ENCODE data around the gene CCDC93. TPM values are rescaled to one million over a fixed set of nuclear protein-coding genes. Genes with fewer than 3 reads are reported as not detected.

The CCDC93 gene
- total RNA-seq, 5 donors from 2014 or later (not counting 1 experiment from before 2014, with no cell fraction given) = 47.8 to 55.3 (median 50.5) TPM

DNA sequence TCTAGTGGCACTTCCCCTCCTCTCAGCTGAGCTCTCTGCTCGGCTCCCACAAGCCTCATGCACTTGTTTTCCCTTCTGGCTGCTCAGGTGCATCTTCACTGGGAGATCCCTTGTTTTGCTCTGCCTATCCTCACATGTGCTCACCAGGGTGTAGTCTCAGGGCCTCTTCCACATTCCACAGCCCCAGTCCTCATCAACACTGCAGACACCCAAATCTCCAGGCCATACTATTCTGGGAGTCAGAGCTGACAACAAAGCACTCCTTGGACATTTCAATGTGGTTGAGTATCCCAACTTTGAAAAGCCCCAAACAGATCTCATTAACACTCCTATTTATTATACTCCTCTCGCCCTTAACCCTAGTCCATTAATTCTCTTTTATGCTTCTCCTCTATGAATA, 71.3 kb downstream of the CCDC93 start:
- Mint-ChIP-seq H3K27me3 (no peaks in the 10 kb centered on the region), H3K27ac (no peak overlapping the region), H3K4me1 (no peaks in the 10 kb centered on the region), H3K4me3 (no peak overlapping the region), H3K36me3 (peaks cover 85% of the 10 kb centered on the region), H3K9me3 (no peaks in the 10 kb centered on the region)
- H3K36me3 ChIP-seq (ENCODE audit: control insufficient read depth in 2 of 2, extremely low read depth in 1 of 2, insufficient read depth in 1 of 2, low read length in 1 of 2) = peaks cover 26 to 97% of the 10 kb centered on the region in 2 donors
- no peaks in the 10 kb centered on the region for H3K4me1 ChIP-seq (ENCODE audit: control insufficient read depth in 1 of 2, extremely low read depth in 1 of 2, insufficient read depth in 2 of 2, low read length in 2 of 2)
- ATAC-seq (replicated peaks in 1 of 4) (no peak), DNase-seq (no peak)
- H3K27me3 ChIP-seq (replicated peaks in 1 of 2; ENCODE audit: control insufficient read depth in 2 of 2, extremely low read depth in 1 of 2, insufficient read depth in 2 of 2, low read length in 1 of 2) = no peaks in the 10 kb centered on the region
- ChIA-PET POLR2A (interaction anchor here in 1 of 2 donors (0.5 kb wide), 1 partner anchor 96 kb away, joined by 3 read pairs; no protein-coding TSS in a partner anchor), CTCF (no interaction called here)
- WGBS (ENCODE audit: insufficient coverage) = 100% methylated on average over 2 of the region's 2 CpGs
- H3K27ac ChIP-seq (ENCODE audit: low read length) = no peak overlapping the region
- no peaks in the 10 kb centered on the region for H3K9me3 ChIP-seq
- no peak overlapping the region for H3K4me3 ChIP-seq (ENCODE audit: control insufficient read depth in 1 of 2, extremely low read depth in 1 of 2, low read length in 1 of 2)

DNA sequence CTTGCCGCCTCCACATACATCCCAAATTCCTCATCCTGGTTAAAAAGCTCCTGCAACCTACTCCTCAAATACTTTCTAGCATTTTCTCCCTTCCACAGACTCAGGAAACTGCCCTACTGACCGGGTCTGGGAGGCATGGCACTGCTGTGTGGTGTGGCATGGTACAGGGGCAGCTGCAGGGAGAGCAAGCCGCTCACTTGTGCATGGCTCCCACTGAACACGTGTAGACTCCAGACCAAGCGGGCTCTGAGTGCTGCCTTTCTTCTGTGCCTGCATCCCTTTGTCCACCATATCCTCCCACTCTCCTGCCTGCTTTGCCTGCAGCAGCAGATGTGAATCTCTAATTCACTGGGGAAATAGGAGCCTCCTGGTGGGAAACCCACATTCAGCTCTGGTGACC, 72.2 kb downstream of the CCDC93 start:
- Histone ChIP-seq H3K9me3 (no peaks in the 10 kb centered on the region), H3K4me1 (ENCODE audit: control insufficient read depth in 1 of 2, extremely low read depth in 1 of 2, insufficient read depth in 2 of 2, low read length in 2 of 2) (no peaks in the 10 kb centered on the region), H3K4me3 (ENCODE audit: control insufficient read depth in 1 of 2, extremely low read depth in 1 of 2, low read length in 1 of 2) (no peak overlapping the region), H3K27me3 (replicated peaks in 1 of 2; ENCODE audit: control insufficient read depth in 2 of 2, extremely low read depth in 1 of 2, insufficient read depth in 2 of 2, low read length in 1 of 2) (no peaks in the 10 kb centered on the region), H3K27ac (ENCODE audit: low read length) (no peak overlapping the region), H3K36me3 (ENCODE audit: control insufficient read depth in 2 of 2, extremely low read depth in 1 of 2, insufficient read depth in 1 of 2, low read length in 1 of 2) (peaks cover 25 to 98% of the 10 kb centered on the region in 2 donors)
- Mint-ChIP-seq H3K27me3 (no peaks in the 10 kb centered on the region), H3K4me1 (no peaks in the 10 kb centered on the region), H3K4me3 (no peak overlapping the region), H3K9me3 (no peaks in the 10 kb centered on the region), H3K36me3 (peaks cover 85% of the 10 kb centered on the region), H3K27ac (no peak overlapping the region)
- 96% methylated on average over 4 of the region's 5 CpGs for WGBS (ENCODE audit: insufficient coverage)
- POLR2A ChIA-PET = no interaction called here
- CTCF ChIA-PET = no interaction called here
- no peak for ATAC-seq (replicated peaks in 1 of 4)
- DNase-seq = no peak

DNA sequence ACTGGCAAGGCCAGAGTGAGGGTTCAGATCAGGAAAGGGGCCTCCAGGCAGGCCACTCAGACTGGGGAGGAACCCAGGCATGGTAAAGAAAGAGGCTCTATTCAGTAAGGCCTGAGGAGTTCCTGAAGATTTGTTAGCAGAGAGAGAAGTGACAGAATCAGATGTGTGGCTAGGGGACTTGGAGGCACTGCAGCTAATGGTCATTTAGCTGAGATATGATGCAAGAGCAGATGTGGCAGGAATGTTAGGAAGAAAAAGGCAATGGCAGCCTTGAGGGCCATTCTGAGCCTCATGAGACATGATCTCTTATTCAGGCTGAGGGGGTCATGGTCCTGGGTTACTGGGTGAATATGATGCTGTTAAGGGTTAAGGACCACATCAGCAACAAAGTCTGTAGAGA, 73.4 kb downstream of the CCDC93 start:
- Histone ChIP-seq H3K4me3 (ENCODE audit: control insufficient read depth in 1 of 2, extremely low read depth in 1 of 2, low read length in 1 of 2) (no peak overlapping the region), H3K27ac (ENCODE audit: low read length) (no peak overlapping the region), H3K4me1 (ENCODE audit: control insufficient read depth in 1 of 2, extremely low read depth in 1 of 2, insufficient read depth in 2 of 2, low read length in 2 of 2) (no peaks in the 10 kb centered on the region), H3K9me3 (no peaks in the 10 kb centered on the region), H3K27me3 (replicated peaks in 1 of 2; ENCODE audit: control insufficient read depth in 2 of 2, extremely low read depth in 1 of 2, insufficient read depth in 2 of 2, low read length in 1 of 2) (no peaks in the 10 kb centered on the region), H3K36me3 (ENCODE audit: control insufficient read depth in 2 of 2, extremely low read depth in 1 of 2, insufficient read depth in 1 of 2, low read length in 1 of 2) (peaks cover 24 to 96% of the 10 kb centered on the region in 2 donors)
- ATAC-seq (replicated peaks in 1 of 4) (no peak), DNase-seq (no peak)
- no peaks in the 10 kb centered on the region for H3K9me3 Mint-ChIP-seq
- no peak overlapping the region for H3K4me3 Mint-ChIP-seq
- H3K4me1 Mint-ChIP-seq = no peaks in the 10 kb centered on the region
- ChIA-PET POLR2A (no interaction called here), CTCF (no interaction called here)
- H3K36me3 Mint-ChIP-seq = peaks cover 84% of the 10 kb centered on the region
- no peaks in the 10 kb centered on the region for H3K27me3 Mint-ChIP-seq
- H3K27ac Mint-ChIP-seq = no peak overlapping the region

DNA sequence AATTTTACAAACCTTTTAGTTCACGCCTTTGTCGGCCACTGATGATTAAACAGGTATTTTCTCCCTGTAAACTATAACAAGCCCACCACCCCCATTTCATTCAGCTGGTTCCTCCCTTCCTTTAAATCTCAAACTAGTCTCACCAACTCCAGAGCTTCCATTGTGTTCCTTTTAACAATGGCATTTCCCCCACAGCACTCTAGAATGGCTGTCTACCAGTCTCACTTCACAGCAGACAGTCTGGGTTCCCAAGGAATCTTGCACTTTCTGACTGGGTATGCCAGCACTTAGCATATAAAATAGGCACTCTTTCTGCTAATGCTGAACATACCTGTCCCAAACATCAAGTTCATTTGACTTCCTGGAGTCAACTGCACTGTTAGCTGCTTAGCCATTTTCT, 75.3 kb downstream of the CCDC93 start:
- Mint-ChIP-seq H3K36me3 (peaks cover 83% of the 10 kb centered on the region), H3K9me3 (no peaks in the 10 kb centered on the region), H3K4me1 (no peaks in the 10 kb centered on the region), H3K4me3 (no peak overlapping the region), H3K27ac (no peak overlapping the region), H3K27me3 (no peaks in the 10 kb centered on the region)
- no peaks in the 10 kb centered on the region for H3K4me1 ChIP-seq (ENCODE audit: control insufficient read depth in 1 of 2, extremely low read depth in 1 of 2, insufficient read depth in 2 of 2, low read length in 2 of 2)
- DNase-seq = no peak
- WGBS (ENCODE audit: insufficient coverage) = 100% methylated on average over 2 of the region's 2 CpGs
- H3K27me3 ChIP-seq (replicated peaks in 1 of 2; ENCODE audit: control insufficient read depth in 2 of 2, extremely low read depth in 1 of 2, insufficient read depth in 2 of 2, low read length in 1 of 2) = no peaks in the 10 kb centered on the region
- no peak overlapping the region for H3K27ac ChIP-seq (ENCODE audit: low read length)
- ChIA-PET POLR2A (no interaction called here), CTCF (interaction anchor here in 1 of 2 donors (0.7 kb wide), 2 partner anchors 18 to 103 kb away, joined by 3 read pairs; no protein-coding TSS in a partner anchor)
- H3K4me3 ChIP-seq (ENCODE audit: control insufficient read depth in 1 of 2, extremely low read depth in 1 of 2, low read length in 1 of 2) = no peak overlapping the region
- no peak for ATAC-seq (replicated peaks in 1 of 4)
- no peaks in the 10 kb centered on the region for H3K9me3 ChIP-seq
- H3K36me3 ChIP-seq (ENCODE audit: control insufficient read depth in 2 of 2, extremely low read depth in 1 of 2, insufficient read depth in 1 of 2, low read length in 1 of 2) = peaks cover 30 to 96% of the 10 kb centered on the region in 2 donors

DNA sequence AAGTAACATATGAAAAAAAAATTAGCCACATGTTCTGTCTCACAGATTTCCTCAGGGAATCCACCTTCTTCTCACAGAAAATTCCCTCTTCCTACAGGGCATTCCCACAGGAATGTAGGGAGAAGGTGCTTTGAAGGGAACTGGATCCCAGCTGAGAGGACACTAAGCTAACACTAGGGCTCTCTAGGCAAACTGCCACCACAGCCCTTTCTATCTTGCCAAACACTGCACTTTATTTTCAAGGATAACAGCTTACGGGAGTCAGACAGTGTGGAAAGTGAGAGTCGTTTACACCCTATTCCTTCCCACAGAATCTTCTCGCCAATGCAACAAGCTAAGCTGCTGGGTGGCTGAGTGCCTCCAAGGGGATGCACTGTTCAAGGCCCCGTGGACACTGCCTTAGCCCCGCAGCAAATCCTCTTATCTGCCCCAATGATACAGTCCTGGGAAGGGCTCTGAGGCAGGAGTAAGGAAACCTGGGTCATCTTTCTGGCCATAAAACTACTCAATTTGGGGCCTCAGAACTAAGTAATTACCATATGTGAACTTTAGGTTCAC, 76.9 kb downstream of the CCDC93 start:
- Mint-ChIP-seq H3K9me3 (no peaks in the 10 kb centered on the region), H3K27me3 (no peaks in the 10 kb centered on the region), H3K36me3 (peaks cover 85% of the 10 kb centered on the region), H3K4me1 (no peaks in the 10 kb centered on the region), H3K4me3 (no peak overlapping the region), H3K27ac (no peak overlapping the region)
- H3K9me3 ChIP-seq = no peaks in the 10 kb centered on the region
- WGBS (ENCODE audit: insufficient coverage) = no CpG with 5 or more reads among the region's 5 CpGs
- ATAC-seq (replicated peaks in 1 of 4) (no peak), DNase-seq (no peak)
- ChIA-PET POLR2A (no interaction called here), CTCF (interaction anchor here in 1 of 2 donors (0.7 kb wide), 1 partner anchor 1703 kb away, joined by 3 read pairs; no protein-coding TSS in a partner anchor)
- H3K27me3 ChIP-seq (replicated peaks in 1 of 2; ENCODE audit: control insufficient read depth in 2 of 2, extremely low read depth in 1 of 2, insufficient read depth in 2 of 2, low read length in 1 of 2) = no peaks in the 10 kb centered on the region
- H3K27ac ChIP-seq (ENCODE audit: low read length) = no peak overlapping the region
- H3K4me1 ChIP-seq (ENCODE audit: control insufficient read depth in 1 of 2, extremely low read depth in 1 of 2, insufficient read depth in 2 of 2, low read length in 2 of 2) = no peaks in the 10 kb centered on the region
- peaks cover 32 to 97% of the 10 kb centered on the region in 2 donors for H3K36me3 ChIP-seq (ENCODE audit: control insufficient read depth in 2 of 2, extremely low read depth in 1 of 2, insufficient read depth in 1 of 2, low read length in 1 of 2)
- H3K4me3 ChIP-seq (ENCODE audit: control insufficient read depth in 1 of 2, extremely low read depth in 1 of 2, low read length in 1 of 2) = no peak overlapping the region

DNA sequence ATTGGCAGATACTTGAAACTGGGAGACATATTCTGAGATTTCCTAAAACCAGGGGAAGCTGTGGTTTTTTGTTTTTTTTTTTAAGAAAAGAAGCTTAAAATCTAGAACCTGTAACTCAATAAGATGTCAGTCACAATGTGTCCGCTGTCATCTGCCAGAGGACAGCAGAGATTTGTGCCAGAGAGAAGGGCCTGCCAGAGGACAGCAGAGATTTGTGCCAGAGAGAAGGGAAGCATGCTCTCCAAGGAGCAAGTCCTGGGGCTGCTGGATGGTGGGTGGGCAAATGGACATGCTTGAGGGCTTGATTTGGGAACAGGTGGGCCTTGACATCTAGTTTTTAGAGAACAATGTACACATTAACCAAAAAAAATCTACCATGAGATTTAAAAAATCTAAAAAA, 77.9 kb downstream of the CCDC93 start:
- Mint-ChIP-seq H3K9me3 (peaks cover 0 to 5% (median under 1%) of the 10 kb centered on the region in 3 donors), H3K27me3 (no peaks in the 10 kb centered on the region), H3K36me3 (peaks cover 91% of the 10 kb centered on the region), H3K4me3 (no peak overlapping the region), H3K27ac (no peak overlapping the region), H3K4me1 (peaks cover 0 to 3% (median 0%) of the 10 kb centered on the region in 3 donors)
- no peak for DNase-seq
- 10% methylated on average over 1 of the region's 1 CpG for WGBS (ENCODE audit: insufficient coverage)
- H3K4me1 ChIP-seq (ENCODE audit: control insufficient read depth in 1 of 2, extremely low read depth in 1 of 2, insufficient read depth in 2 of 2, low read length in 2 of 2) = no peaks in the 10 kb centered on the region
- ChIA-PET POLR2A (interaction anchor here (0.6 to 0.7 kb wide), 2 partner anchors 14 to 1044 kb away, joined by 3 to 6 read pairs; no protein-coding TSS in a partner anchor), CTCF (no interaction called here)
- peaks cover 25 to 97% of the 10 kb centered on the region in 2 donors for H3K36me3 ChIP-seq (ENCODE audit: control insufficient read depth in 2 of 2, extremely low read depth in 1 of 2, insufficient read depth in 1 of 2, low read length in 1 of 2)
- H3K27ac ChIP-seq (ENCODE audit: low read length) = no peak overlapping the region
- no peaks in the 10 kb centered on the region for H3K9me3 ChIP-seq
- ATAC-seq (replicated peaks in 1 of 4) = no peak
- no peaks in the 10 kb centered on the region for H3K27me3 ChIP-seq (replicated peaks in 1 of 2; ENCODE audit: control insufficient read depth in 2 of 2, extremely low read depth in 1 of 2, insufficient read depth in 2 of 2, low read length in 1 of 2)
- H3K4me3 ChIP-seq (ENCODE audit: control insufficient read depth in 1 of 2, extremely low read depth in 1 of 2, low read length in 1 of 2) = no peak overlapping the region

All from T-cell (primary cell).